ENCODE results near the gene TMEM154.

Gene TMEM154

DNA sequence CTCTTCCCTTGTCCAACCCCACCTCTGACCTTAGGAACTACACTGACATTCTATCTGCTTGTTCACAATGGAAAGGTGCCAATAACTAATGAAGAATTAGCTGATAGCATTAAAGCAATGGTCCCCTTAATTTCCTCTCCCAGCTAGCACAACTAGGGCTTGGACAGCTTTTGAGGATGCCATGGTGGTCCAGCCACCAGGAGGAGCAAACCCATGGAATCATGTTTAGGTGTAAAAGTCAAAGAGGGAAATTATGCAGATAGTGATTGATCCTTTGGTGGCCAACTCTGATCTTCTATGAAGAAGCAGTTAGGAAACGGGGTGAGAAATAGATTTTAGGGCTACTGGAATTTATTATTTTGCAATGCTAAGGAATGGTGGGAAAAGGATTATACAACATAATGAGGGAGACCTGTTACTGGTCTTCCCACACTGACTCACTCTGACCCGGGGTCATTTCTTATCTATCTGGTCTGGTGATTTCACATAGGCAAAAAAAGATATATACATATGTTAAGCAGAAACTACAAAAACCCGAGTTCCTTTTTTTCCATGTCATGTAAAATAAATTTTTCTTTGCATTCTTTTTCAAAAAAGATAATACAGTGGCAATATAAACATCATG lies 98.1 kb downstream of the TMEM154 start:
- no peaks in the 10 kb centered on the region for H3K36me3 ChIP-seq (ENCODE audit: insufficient read depth, low read depth, low read length)
- H3K4me1 ChIP-seq (ENCODE audit: insufficient read depth, low read length), result no peaks in the 10 kb centered on the region
- no peaks in the 10 kb centered on the region for H3K27me3 ChIP-seq (ENCODE audit: insufficient read depth, low read length)
- no peak overlapping the region for H3K9ac ChIP-seq (ENCODE audit: low read depth, low read length)
- H3K27ac ChIP-seq (ENCODE audit: low read length), result no peak overlapping the region
- no peak overlapping the region for H3K4me3 ChIP-seq (ENCODE audit: low read length)
- no peaks in the 10 kb centered on the region for H3K9me3 ChIP-seq (ENCODE audit: insufficient read depth, low read depth, low read length)

- no peaks in the 10 kb centered on the region for H3K4me1 ChIP-seq (ENCODE audit: insufficient read depth, low read length)
- H3K27me3 ChIP-seq (ENCODE audit: insufficient read depth, low read length), result no peaks in the 10 kb centered on the region
- H3K36me3 ChIP-seq (ENCODE audit: insufficient read depth, low read depth, low read length), result no peaks in the 10 kb centered on the region
- no peak overlapping the region for H3K9ac ChIP-seq (ENCODE audit: low read depth, low read length)
- H3K9me3 ChIP-seq (ENCODE audit: insufficient read depth, low read depth, low read length), result no peaks in the 10 kb centered on the region
- no peak overlapping the region for H3K4me3 ChIP-seq (ENCODE audit: low read length)
- H3K27ac ChIP-seq (ENCODE audit: low read length), result no peak overlapping the region
Measured at GRCh38 chr4:152579916-152580315, 99.9 kb downstream of the TMEM154 start.

DNA sequence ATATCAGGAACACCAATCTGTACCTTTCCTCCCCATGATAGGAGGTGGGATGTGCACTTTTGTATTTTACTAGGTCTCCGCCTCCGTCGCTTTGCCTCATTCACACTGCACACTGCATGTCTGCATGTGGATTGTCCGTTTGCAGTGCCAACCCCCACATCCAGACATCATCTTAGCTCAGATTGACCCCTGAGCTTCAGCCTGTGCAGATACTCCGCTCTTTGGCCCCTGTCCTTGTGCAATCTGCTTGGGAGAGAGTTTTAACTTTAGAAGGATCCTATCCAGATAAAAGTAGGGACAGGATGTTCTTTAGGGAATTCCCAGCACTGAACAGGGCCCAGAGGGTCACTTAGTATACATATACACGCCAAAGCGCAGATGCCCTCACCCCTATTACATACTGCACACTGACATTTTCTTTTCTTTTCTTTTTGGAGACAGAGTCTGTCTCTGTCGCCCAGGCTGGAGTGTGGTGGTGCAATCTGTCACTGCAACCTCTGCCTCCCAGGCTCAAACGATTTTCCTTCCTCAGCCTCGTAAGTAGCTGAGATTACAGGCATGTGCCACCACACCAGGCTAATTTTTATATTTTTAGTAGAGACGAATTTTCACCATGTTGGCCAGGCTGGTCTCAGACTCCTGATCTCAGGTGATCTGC lies 100.6 kb downstream of the TMEM154 start:
- Histone ChIP-seq H3K27ac (ENCODE audit: low read length) (no peak overlapping the region), H3K4me1 (ENCODE audit: insufficient read depth, low read length) (no peaks in the 10 kb centered on the region), H3K9me3 (ENCODE audit: insufficient read depth, low read depth, low read length) (no peaks in the 10 kb centered on the region), H3K9ac (ENCODE audit: low read depth, low read length) (no peak overlapping the region), H3K36me3 (ENCODE audit: insufficient read depth, low read depth, low read length) (no peaks in the 10 kb centered on the region), H3K4me3 (ENCODE audit: low read length) (no peak overlapping the region), H3K27me3 (ENCODE audit: insufficient read depth, low read length) (no peaks in the 10 kb centered on the region)

GRCh38 chr4:152578670-152579069 lies 101.1 kb downstream of the TMEM154 start:
- no peaks in the 10 kb centered on the region for H3K4me1 ChIP-seq (ENCODE audit: insufficient read depth, low read length)
- no peak overlapping the region for H3K9ac ChIP-seq (ENCODE audit: low read depth, low read length)
- no peak overlapping the region for H3K4me3 ChIP-seq (ENCODE audit: low read length)
- no peaks in the 10 kb centered on the region for H3K36me3 ChIP-seq (ENCODE audit: insufficient read depth, low read depth, low read length)
- H3K27ac ChIP-seq (ENCODE audit: low read length), result no peak overlapping the region
- no peaks in the 10 kb centered on the region for H3K9me3 ChIP-seq (ENCODE audit: insufficient read depth, low read depth, low read length)
- no peaks in the 10 kb centered on the region for H3K27me3 ChIP-seq (ENCODE audit: insufficient read depth, low read length)

GRCh38 chr4:152577708-152578396 lies 101.9 kb downstream of the TMEM154 start:
- Histone ChIP-seq H3K27me3 (ENCODE audit: insufficient read depth, low read length) (no peaks in the 10 kb centered on the region), H3K4me1 (ENCODE audit: insufficient read depth, low read length) (no peaks in the 10 kb centered on the region), H3K9me3 (ENCODE audit: insufficient read depth, low read depth, low read length) (no peaks in the 10 kb centered on the region), H3K9ac (ENCODE audit: low read depth, low read length) (no peak overlapping the region), H3K36me3 (ENCODE audit: insufficient read depth, low read depth, low read length) (no peaks in the 10 kb centered on the region), H3K27ac (ENCODE audit: low read length) (no peak overlapping the region), H3K4me3 (ENCODE audit: low read length) (no peak overlapping the region)

- no peaks in the 10 kb centered on the region for H3K9me3 ChIP-seq (ENCODE audit: insufficient read depth, low read depth, low read length)
- H3K9ac ChIP-seq (ENCODE audit: low read depth, low read length), result no peak overlapping the region
- no peaks in the 10 kb centered on the region for H3K4me1 ChIP-seq (ENCODE audit: insufficient read depth, low read length)
- no peak overlapping the region for H3K4me3 ChIP-seq (ENCODE audit: low read length)
- H3K36me3 ChIP-seq (ENCODE audit: insufficient read depth, low read depth, low read length), result no peaks in the 10 kb centered on the region
- no peaks in the 10 kb centered on the region for H3K27me3 ChIP-seq (ENCODE audit: insufficient read depth, low read length)
- H3K27ac ChIP-seq (ENCODE audit: low read length), result no peak overlapping the region
Measured at GRCh38 chr4:152575533-152575932, 104.3 kb downstream of the TMEM154 start.

DNA sequence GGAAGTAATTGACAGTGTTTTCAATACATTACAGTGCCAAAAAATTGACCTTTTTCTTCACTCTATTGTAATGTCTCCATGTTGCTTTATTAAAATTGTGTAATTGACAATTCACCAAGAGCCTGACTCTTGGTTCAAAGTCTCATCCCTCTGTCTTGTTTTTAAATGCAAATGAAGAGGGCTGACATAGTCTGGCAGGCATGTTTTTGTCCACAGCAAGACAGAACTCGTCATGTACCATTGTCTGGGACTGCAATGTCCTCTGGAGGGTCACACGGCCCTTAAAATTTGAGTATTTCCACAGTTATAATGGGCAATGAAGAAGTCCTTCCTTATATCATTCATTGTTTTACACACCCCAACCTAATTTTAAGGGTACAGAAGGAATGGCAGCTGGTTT lies 105.9 kb downstream of the TMEM154 start:
- H3K36me3 ChIP-seq (ENCODE audit: insufficient read depth, low read depth, low read length), result no peaks in the 10 kb centered on the region
- no peak overlapping the region for H3K27ac ChIP-seq (ENCODE audit: low read length)
- H3K27me3 ChIP-seq (ENCODE audit: insufficient read depth, low read length), result no peaks in the 10 kb centered on the region
- no peaks in the 10 kb centered on the region for H3K9me3 ChIP-seq (ENCODE audit: insufficient read depth, low read depth, low read length)
- H3K4me3 ChIP-seq (ENCODE audit: low read length), result no peak overlapping the region
- H3K4me1 ChIP-seq (ENCODE audit: insufficient read depth, low read length), result no peaks in the 10 kb centered on the region
- no peak overlapping the region for H3K9ac ChIP-seq (ENCODE audit: low read depth, low read length)

DNA sequence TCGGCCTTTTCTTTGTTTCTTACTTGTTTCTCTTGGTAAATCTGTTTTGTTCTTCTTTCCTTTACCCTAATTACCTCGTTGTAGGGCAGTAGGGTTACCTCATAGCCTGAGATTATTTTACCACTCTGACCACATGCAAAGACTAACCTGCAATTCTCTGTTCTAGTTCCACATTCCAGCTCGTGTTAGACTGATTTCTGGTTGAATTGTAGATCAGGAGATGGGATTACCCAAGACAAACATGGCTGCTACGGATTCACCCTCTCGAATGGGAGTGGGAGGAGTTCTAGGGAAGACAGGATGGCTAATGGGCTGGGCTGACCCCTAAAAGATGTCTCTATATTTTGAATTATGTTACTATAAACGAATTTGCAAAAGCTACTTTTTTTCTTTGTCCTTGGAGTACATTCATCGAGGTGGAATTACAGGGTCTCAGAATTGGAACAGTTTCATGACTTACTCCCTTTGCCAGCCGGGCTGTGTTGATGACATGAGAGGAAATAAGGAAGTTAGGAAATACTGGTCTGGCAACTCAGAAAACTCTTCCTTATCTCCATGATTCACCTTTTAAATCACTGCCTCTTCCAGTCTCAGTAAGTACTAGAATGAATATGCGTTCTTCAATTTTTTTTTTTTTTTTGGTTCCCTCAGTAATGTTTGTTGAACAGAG lies 107.2 kb downstream of the TMEM154 start:
- H3K9me3 ChIP-seq (ENCODE audit: insufficient read depth, low read depth, low read length), result no peaks in the 10 kb centered on the region
- no peaks in the 10 kb centered on the region for H3K36me3 ChIP-seq (ENCODE audit: insufficient read depth, low read depth, low read length)
- no peaks in the 10 kb centered on the region for H3K4me1 ChIP-seq (ENCODE audit: insufficient read depth, low read length)
- H3K4me3 ChIP-seq (ENCODE audit: low read length), result no peak overlapping the region
- H3K27ac ChIP-seq (ENCODE audit: low read length), result no peak overlapping the region
- no peak overlapping the region for H3K9ac ChIP-seq (ENCODE audit: low read depth, low read length)
- no peaks in the 10 kb centered on the region for H3K27me3 ChIP-seq (ENCODE audit: insufficient read depth, low read length)

GRCh38 chr4:152571770-152572169 lies 108.0 kb downstream of the TMEM154 start:
- Histone ChIP-seq H3K27ac (ENCODE audit: low read length) (no peak overlapping the region), H3K36me3 (ENCODE audit: insufficient read depth, low read depth, low read length) (no peaks in the 10 kb centered on the region), H3K9ac (ENCODE audit: low read depth, low read length) (no peak overlapping the region), H3K9me3 (ENCODE audit: insufficient read depth, low read depth, low read length) (no peaks in the 10 kb centered on the region), H3K27me3 (ENCODE audit: insufficient read depth, low read length) (no peaks in the 10 kb centered on the region), H3K4me1 (ENCODE audit: insufficient read depth, low read length) (no peaks in the 10 kb centered on the region), H3K4me3 (ENCODE audit: low read length) (no peak overlapping the region)

- no peaks in the 10 kb centered on the region for H3K36me3 ChIP-seq (ENCODE audit: insufficient read depth, low read depth, low read length)
- no peak overlapping the region for H3K27ac ChIP-seq (ENCODE audit: low read length)
- no peak overlapping the region for H3K9ac ChIP-seq (ENCODE audit: low read depth, low read length)
- H3K4me1 ChIP-seq (ENCODE audit: insufficient read depth, low read length), result no peaks in the 10 kb centered on the region
- no peak overlapping the region for H3K4me3 ChIP-seq (ENCODE audit: low read length)
- no peaks in the 10 kb centered on the region for H3K9me3 ChIP-seq (ENCODE audit: insufficient read depth, low read depth, low read length)
- no peaks in the 10 kb centered on the region for H3K27me3 ChIP-seq (ENCODE audit: insufficient read depth, low read length)
Measured at GRCh38 chr4:152571296-152571695, 108.5 kb downstream of the TMEM154 start.
